GM19463 (cell line): Measurements from ENCODE around the gene STK25.

Experiments
- ATAC-seq: cut with Tn5 transposase; IDR thresholded peaks from one replicate; pipeline ENCODE4 v1.9.1; 2021; ENCODE audit warnings: mild to moderate bottlenecking, moderate library complexity; ENCODE audit not compliant: unreplicated experiment

STK25 gene

DNA sequence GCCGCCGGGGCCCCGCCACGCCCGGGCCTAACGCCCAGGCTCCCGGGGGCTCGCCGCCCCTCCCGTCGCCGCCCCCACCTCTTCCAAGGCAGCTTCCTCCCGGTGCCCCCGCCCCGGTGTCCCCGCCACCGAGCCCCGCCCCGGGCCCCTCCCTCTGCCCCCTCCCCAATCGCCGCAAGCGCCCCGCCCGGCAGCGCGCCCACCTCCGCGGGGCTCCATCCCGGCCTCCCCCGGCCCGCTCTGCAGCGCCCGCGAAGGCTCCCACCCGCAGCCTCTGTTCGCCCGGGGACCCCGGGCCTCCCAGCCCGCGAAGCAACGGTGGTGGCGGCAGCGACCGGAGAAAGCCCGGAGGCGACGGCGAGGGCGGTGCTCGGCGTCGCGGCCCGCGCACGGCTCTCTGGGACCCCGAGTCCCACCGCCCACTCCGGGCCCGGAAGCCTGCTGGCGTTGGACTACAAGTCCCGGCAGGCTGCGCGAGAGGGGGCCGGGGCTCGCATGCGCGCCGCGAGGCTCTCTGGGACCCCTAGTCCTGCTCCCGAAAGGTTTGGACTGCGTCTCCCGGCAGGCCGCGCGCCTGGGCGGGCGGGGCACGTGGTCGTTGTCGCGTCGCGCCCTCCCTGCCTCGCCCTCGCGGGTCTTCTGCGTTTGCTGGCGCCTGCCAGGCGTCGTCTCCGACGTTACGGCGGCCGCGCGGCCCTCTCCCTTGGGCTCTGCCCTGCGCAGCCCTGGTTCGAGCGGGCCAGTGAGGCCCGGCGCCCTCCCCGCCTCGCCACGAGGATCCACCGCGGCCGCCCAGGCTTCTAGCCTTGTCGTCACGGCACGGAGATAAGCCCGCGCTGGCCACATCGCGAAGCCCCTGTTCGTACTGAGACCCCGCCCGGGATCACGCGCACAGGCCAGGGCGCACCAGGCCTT lies at the start of gene STK25:
Gene STK25, minus strand, starts transcription at position 345 of the 915 bp plus-strand sequence. CDS start 549 bp downstream, outside the sequence.
- ATAC-seq = peak; percentile 90

- ATAC-seq = no peak
Observed at GRCh38 chr2:241556746-241557145, 48.4 kb upstream of the STK25 start.

- ATAC-seq = no peak
Observed at GRCh38 chr2:241555711-241556110, 47.3 kb upstream of the STK25 start.

GRCh38 chr2:241554610-241555322 lies 46.4 kb upstream of the STK25 start:
- no peak for ATAC-seq

DNA sequence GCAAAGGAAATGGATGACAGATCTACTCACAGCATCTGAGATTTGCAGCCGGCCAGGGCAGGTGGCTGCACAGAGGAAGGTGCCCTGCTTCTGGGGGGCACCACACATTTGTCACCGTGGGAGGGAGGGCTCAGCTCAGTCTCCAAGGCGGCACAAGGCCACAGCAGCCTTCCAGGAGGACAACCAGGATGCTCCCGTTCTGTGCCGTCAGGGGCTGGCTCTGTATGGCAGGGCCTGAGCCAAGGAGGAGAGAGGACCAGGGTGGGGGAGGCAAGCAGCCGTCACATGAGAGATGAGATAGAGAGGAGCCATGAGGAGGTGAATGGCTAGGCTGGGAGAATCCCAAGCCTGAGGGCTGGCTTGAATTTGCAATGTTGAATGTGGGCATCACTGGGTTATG lies 45.6 kb upstream of the STK25 start:
- no peak for ATAC-seq

- ATAC-seq = no peak
Observed at GRCh38 chr2:241553512-241553830, 45.1 kb upstream of the STK25 start.

- ATAC-seq = no peak
Observed at GRCh38 chr2:241551998-241552737, 43.8 kb upstream of the STK25 start.

DNA sequence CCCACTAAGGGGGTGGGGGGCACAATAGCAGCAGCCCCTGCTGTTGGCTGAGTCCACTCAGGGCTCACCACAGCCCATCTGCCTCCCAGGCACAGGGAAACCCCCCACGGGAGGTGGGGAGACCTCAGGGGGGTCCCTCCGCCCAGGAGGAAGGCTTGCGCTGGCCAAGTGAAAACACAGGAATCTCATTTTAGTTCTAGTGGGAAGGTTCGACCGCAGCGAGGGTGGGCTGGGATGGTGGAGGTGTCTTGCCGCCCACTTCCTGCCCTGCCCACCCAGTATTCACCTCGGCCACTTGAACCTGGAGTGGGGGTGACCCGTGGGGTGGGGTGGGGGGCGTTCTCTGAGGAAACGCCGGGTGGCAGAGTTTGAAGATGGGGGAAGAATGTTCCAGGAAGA lies 43.2 kb upstream of the STK25 start:
- ATAC-seq = no peak

GRCh38 chr2:241550616-241551580 lies 42.5 kb upstream of the STK25 start:
- no peak for ATAC-seq

DNA sequence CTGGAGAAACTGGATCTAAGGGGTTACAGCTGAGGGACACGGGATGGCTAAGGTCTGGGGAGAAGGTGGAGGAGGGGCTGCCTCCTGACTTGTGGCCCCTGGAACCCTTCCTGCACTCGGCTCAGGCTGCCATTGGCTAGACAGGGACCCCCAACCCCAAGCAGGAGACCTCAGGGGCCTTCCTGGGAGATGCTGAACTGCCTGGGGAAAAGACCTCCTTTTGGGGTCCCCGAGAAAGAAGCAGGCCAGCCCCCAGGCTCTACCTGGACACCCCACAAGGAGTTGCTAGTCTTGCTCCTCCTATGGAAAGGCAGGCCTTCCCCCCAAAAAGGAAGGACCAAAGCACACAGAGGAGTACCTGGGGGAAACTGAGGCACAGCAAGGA lies 40.1 kb upstream of the STK25 start:
- ATAC-seq = no peak

DNA sequence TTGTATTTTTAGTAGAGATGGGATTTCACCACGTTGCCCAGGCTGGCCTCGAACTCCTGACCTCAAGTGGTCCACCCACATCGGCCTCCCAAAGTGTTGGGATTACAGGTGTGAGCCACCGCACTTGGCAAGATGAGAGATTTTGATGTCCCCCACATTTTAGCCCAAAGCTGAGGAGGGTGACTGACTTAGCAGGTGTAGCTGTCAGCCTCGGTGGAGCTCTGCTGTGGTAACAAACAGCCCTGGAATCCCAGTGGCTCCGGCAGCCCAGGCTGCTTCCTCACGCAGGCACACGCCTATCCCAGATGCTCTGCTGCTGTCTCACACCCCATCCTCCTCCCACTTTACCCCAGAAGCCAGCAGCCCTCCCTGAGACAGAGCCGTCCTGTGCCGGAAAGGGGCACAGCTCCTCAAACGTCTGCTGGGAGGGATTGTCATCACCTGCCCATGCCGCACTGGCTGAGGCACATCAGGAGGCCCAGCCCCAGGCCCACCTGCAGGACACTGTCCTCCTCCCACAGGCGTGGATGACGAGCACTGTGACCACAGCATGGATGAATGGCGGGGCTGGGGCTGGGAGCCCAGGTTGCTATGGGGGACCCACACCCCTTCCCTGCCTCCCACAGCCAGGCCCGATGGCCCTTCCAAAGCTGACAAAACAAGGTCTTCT lies 39.5 kb upstream of the STK25 start:
- ATAC-seq = no peak

DNA sequence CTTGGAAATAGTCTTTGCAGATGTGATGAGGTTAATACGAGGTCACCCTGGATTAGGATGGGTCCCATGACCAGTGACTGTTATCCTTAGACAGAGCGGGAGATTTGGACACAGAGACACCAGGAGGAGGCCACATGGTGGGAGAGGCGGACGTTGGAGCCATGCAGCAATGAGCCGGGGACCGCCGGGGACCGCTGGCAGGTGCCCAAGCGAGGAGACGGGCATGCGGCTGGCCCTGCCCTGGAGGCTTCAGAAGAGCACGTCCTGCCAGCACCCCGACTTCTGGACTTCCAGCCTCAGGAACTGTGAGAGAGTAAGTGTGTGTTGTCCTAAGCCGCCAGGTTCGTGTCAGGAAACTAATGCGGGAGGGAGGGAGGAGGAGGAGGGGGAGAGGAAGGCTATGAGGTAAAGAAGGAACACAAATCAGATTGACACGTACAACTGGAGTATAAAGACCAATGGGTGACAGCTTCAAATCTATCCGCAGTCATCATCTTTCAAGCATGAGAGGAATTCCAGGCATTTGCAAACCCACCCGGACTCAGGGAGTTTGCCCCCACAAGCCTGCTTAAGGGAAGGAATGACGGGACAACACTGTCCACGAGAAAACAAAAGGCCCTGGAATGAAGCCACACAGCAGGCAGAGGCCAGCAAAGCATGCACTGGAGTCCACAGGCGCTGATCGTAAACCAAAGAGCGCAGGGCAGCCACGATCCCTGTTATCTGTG lies 38.6 kb upstream of the STK25 start:
- no peak for ATAC-seq

DNA sequence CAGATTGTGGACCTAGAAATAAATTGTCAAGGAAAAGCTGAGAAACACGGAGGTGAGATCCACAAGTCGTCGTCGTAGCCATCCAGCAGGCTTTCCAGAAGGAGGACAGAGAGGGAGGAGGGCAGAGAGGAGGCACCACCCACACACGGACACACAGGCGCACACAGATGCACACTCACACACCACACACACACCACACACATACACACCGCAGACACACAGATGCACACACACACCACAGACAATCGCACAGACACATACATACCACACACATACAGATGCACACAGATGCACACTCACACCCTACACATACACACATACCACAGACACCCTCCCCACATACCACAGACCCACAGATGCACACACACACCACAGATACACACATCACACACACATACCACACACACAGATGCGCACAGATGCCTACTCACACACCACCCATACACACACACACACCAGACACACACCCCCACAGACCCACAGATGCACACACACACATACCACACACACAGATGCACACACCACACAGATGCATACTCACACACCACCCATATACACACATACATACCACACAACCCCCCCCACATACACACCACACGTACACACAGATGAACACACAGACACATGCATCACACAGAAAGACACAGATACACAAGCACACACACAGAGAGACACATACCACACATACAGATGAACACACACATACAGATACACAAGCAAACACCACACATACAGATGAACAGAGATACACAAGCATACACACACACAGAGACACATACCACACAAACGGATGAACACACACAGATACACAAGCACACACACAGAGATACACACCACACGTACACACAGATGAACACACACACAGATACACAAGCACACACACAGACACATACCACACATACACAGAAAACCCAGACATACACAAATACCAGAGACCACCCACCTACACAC lies 37.4 kb upstream of the STK25 start:
- no peak for ATAC-seq

GRCh38 chr2:241545106-241545505 lies 36.7 kb upstream of the STK25 start:
- ATAC-seq = no peak

DNA sequence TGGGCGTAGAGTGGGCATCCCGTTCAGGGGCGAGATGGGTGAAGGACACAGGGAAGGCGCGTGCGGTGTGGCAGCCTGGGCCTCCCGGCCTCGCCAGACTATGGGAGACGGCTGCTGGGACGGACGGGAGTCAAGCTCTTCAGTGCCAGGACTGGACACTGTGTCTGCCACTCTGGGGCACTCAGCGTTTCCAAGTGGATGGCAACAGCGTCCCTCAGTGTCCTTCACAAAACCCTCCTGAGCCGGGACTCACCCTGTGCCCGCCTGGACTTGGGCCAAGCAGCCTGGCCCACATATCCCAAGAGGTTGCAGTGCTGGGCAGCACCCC lies 33.9 kb upstream of the STK25 start:
- ATAC-seq = no peak

- ATAC-seq = no peak
Observed at GRCh38 chr2:241541564-241542277, 33.3 kb upstream of the STK25 start.

- ATAC-seq = no peak
Observed at GRCh38 chr2:241540771-241541561, 32.6 kb upstream of the STK25 start.
